Measurements from ENCODE around the gene GPR18. TPM values are rescaled to one million over a fixed set of nuclear protein-coding genes. Genes with fewer than 3 reads are reported as not detected.

GPR18 gene
- total RNA-seq, 2 donors from 2014 or later = 13.0 to 20.6 TPM

- no peaks in the 10 kb centered on the region for H3K27me3 Mint-ChIP-seq
- peaks cover 54 to 64% of the 10 kb centered on the region in 2 donors for H3K4me1 Mint-ChIP-seq (ENCODE audit: low read depth in 2 of 2)
- peaks cover 6% of the 10 kb centered on the region for H3K36me3 Mint-ChIP-seq
- ATAC-seq (peak; percentile 68 to 76), DNase-seq (ENCODE audit: low spot score) (no peak)
- peak overlapping the region; percentile 39 to 82 for H3K27ac Mint-ChIP-seq
- no peaks in the 10 kb centered on the region for H3K9me3 Mint-ChIP-seq
- H3K4me3 Mint-ChIP-seq = no peak overlapping the region
Observed at GRCh38 chr13:99269627-99270241, 11.6 kb upstream of the GPR18 start.

- ATAC-seq = no peak
- peak overlapping the region in 1 of 2 donors; percentile 34 for H3K27ac Mint-ChIP-seq
- no peaks in the 10 kb centered on the region for H3K27me3 Mint-ChIP-seq
- DNase-seq (ENCODE audit: low spot score) = no peak
- H3K9me3 Mint-ChIP-seq = no peaks in the 10 kb centered on the region
- H3K4me3 Mint-ChIP-seq = no peak overlapping the region
- peaks cover 51 to 64% of the 10 kb centered on the region in 2 donors for H3K4me1 Mint-ChIP-seq (ENCODE audit: low read depth in 2 of 2)
- peaks cover 6% of the 10 kb centered on the region for H3K36me3 Mint-ChIP-seq
Observed at GRCh38 chr13:99268822-99269221, 10.6 kb upstream of the GPR18 start.

DNA sequence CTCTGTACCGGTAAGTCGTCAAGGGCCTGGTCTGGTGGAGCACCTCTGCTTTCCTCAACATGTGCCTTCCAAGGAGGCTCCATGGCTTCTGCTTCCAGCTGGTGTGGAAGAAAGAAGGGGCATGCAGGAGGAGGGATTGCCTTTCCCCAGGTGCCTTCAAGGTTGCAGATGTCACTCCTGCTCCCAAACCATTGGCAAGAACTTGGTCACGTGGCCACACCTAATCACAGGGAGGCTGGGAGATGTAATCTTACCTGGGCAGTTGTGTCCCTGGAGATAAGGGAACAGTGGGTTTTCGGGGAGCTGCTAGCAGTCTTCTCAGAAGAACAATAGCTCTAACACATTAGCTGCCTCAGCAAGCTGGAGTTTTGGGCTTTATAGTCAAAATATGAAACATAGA is 9.7 kb upstream of the GPR18 start:
- Mint-ChIP-seq H3K27me3 (no peaks in the 10 kb centered on the region), H3K4me1 (ENCODE audit: low read depth in 2 of 2) (peaks cover 46 to 64% of the 10 kb centered on the region in 2 donors), H3K4me3 (no peak overlapping the region), H3K36me3 (peaks cover 6% of the 10 kb centered on the region), H3K9me3 (no peaks in the 10 kb centered on the region), H3K27ac (no peak overlapping the region)
- DNase-seq (ENCODE audit: low spot score) (no peak), ATAC-seq (no peak)

- Mint-ChIP-seq H3K27ac (no peak overlapping the region), H3K36me3 (peaks cover under 1% of the 10 kb centered on the region), H3K4me1 (ENCODE audit: low read depth in 2 of 2) (peaks cover 35 to 54% of the 10 kb centered on the region in 2 donors)
Observed at GRCh38 chr13:99266827-99267226, 8.6 kb upstream of the GPR18 start.

DNA sequence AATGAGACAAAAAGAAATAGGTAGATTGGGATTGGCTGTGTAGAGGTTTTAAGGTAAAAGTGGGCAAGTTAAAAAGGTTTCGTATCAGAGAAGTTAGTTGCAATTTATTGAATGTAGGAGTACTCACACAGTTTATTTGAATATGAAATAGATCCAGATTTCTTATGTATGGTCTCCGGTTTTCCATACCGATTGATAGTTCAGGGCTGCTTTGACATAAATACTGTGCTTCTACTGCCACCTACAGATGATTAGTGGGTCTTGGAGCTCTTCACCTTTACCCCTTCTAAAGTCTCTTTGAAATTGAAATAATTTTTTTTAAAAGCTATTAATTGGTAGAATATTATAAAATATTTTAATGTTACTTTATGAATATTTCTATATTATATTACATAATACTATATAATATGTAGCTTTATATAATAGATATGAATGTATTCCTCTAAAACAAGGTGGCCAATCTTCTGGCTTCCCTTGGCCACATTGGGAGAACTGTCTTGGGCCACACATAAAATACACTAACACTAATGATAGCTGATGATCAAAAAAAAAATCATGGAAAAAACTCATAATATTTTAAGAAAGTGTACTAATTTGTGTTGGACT is 7.7 kb upstream of the GPR18 start:
- ATAC-seq (peak in 1 of 2 donors; percentile 67), DNase-seq (ENCODE audit: low spot score) (no peak)
- peak overlapping the region; percentile 9 to 11 for H3K27ac Mint-ChIP-seq
- H3K4me1 Mint-ChIP-seq (ENCODE audit: low read depth in 2 of 2) = peaks cover 35 to 56% of the 10 kb centered on the region in 2 donors
- H3K4me3 Mint-ChIP-seq = no peak overlapping the region
- H3K36me3 Mint-ChIP-seq = no peaks in the 10 kb centered on the region
- H3K27me3 Mint-ChIP-seq = no peaks in the 10 kb centered on the region
- no peaks in the 10 kb centered on the region for H3K9me3 Mint-ChIP-seq

More at GRCh38 chr13:99266827-99267226, 8.6 kb upstream of the GPR18 start:
- Mint-ChIP-seq H3K27me3 (no peaks in the 10 kb centered on the region), H3K4me3 (no peak overlapping the region), H3K9me3 (no peaks in the 10 kb centered on the region)
- DNase-seq (ENCODE audit: low spot score) (no peak), ATAC-seq (no peak)

- peak in 1 of 2 donors; percentile 60 for ATAC-seq
- DNase-seq (ENCODE audit: low spot score) = no peak
- H3K4me1 Mint-ChIP-seq (ENCODE audit: low read depth in 2 of 2) = peaks cover 33 to 56% of the 10 kb centered on the region in 2 donors
- no peaks in the 10 kb centered on the region for H3K27me3 Mint-ChIP-seq
- H3K27ac Mint-ChIP-seq = peak overlapping the region; percentile 9 to 11
- no peaks in the 10 kb centered on the region for H3K9me3 Mint-ChIP-seq
- no peaks in the 10 kb centered on the region for H3K36me3 Mint-ChIP-seq
- H3K4me3 Mint-ChIP-seq = no peak overlapping the region
Observed at GRCh38 chr13:99265162-99265800, 7.1 kb upstream of the GPR18 start.

DNA sequence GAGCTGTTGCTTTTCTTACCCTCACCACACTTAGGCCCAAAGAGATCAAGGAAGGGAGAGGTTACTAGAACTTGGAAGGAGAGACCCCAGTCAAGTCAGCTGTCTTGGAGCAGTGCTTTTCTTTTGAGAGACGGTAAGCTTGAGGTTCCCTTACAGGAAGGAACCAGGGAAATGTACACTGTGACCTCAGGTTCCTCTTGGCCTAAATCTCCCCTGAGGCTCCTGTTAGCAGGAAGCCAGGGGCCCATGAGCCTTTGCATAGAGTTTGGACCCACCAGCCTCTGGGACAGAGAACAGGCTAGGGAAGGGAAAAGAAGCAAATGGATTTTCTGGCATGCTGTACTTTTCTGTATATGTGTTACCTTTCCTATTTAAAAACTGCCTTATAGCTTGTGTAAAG is 5.9 kb upstream of the GPR18 start:
- no peaks in the 10 kb centered on the region for H3K27me3 Mint-ChIP-seq
- H3K36me3 Mint-ChIP-seq = peaks cover 4% of the 10 kb centered on the region
- DNase-seq (ENCODE audit: low spot score) (no peak), ATAC-seq (peak in 1 of 2 donors; percentile 49)
- peaks cover 43 to 62% of the 10 kb centered on the region in 2 donors for H3K4me1 Mint-ChIP-seq (ENCODE audit: low read depth in 2 of 2)
- peak overlapping the region in 1 of 2 donors; percentile 49 for H3K27ac Mint-ChIP-seq
- no peak overlapping the region for H3K4me3 Mint-ChIP-seq
- H3K9me3 Mint-ChIP-seq = no peaks in the 10 kb centered on the region

GRCh38 chr13:99263126-99263785 is 5.1 kb upstream of the GPR18 start:
- Mint-ChIP-seq H3K27ac (peak overlapping the region; percentile 49 to 50), H3K4me3 (no peak overlapping the region), H3K9me3 (no peaks in the 10 kb centered on the region), H3K36me3 (peaks cover 6% of the 10 kb centered on the region), H3K4me1 (ENCODE audit: low read depth in 2 of 2) (peaks cover 40 to 63% of the 10 kb centered on the region in 2 donors), H3K27me3 (no peaks in the 10 kb centered on the region)
- ATAC-seq (no peak), DNase-seq (ENCODE audit: low spot score) (no peak)

DNA sequence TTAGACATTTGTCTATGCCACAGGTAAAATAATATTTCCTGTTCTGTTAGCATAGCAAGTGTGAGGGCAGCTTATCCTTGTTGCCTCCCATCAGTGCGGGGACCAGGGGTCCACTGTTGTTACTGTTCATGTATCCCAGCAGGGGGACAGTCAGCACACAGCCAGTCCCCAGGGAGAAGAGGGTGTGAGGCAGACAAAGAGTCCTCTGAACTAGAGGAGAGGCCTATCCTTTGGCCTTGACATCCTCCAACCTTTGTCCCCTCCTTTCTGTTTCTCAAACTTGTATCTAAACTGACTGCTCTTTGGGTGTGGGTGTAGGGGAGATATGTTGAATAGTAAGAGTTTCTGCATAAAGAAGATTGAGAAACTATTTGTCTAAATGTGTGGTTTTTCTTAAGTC is 2.9 kb upstream of the GPR18 start:
- ATAC-seq = no peak
- Mint-ChIP-seq H3K36me3 (peaks cover 9% of the 10 kb centered on the region), H3K4me3 (no peak overlapping the region), H3K27ac (peak overlapping the region; percentile 94 to 96), H3K9me3 (no peaks in the 10 kb centered on the region), H3K4me1 (ENCODE audit: low read depth in 2 of 2) (peaks cover 49 to 81% of the 10 kb centered on the region in 2 donors), H3K27me3 (no peaks in the 10 kb centered on the region)
- DNase-seq (ENCODE audit: low spot score) = no peak

DNA sequence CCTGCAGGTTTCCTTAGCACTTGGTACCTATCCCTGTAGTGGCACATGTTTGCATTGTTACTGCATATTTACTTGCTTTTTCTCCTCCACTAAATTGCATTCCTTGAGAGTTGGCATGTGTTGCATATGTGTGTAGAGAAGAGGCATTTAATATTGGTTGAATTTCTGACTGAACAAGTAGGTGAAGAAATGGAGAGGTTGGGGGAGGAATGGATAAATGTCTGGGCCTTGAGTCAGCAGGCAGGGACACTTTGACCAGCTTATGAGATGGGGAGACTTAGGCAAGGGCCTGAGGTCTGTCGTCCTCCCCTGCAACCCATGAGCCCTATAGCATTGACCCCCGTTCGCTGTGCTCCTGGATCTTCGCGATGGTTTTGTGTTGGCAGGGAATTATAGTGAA is 2.0 kb upstream of the GPR18 start:
- Mint-ChIP-seq H3K4me1 (ENCODE audit: low read depth in 2 of 2) (peaks cover 47 to 82% of the 10 kb centered on the region in 2 donors), H3K27me3 (no peaks in the 10 kb centered on the region), H3K4me3 (peak overlapping the region; percentile 95), H3K9me3 (no peaks in the 10 kb centered on the region), H3K36me3 (peaks cover 14% of the 10 kb centered on the region), H3K27ac (peak overlapping the region; percentile 94 to 96)
- no peak for DNase-seq (ENCODE audit: low spot score)
- no peak for ATAC-seq

DNA sequence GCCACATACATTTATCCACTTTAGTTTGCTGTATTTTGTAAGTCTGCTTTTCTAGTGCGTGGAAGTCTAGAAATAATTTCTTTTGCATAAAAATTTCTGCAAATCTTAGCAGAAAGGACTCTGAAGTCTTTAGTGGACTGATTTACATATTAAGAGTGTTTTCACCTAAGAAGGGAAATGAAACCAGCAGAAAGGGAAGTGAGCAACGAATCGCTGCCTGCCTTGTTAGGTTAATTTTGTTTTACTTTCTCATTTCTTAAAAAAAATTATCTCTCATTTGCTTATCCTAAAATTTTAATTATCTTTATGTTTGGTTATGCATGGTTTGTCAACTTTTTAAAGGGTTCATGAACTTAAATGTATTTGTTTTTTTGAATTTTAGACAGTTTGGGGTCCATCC is 767 bp upstream of the GPR18 start:
- ATAC-seq = peak; percentile 56 to 72
- Mint-ChIP-seq H3K9me3 (no peaks in the 10 kb centered on the region), H3K4me3 (peak overlapping the region; percentile 95), H3K36me3 (peaks cover 26% of the 10 kb centered on the region), H3K27ac (peak overlapping the region; percentile 94 to 96), H3K27me3 (no peaks in the 10 kb centered on the region), H3K4me1 (ENCODE audit: low read depth in 2 of 2) (peaks cover 48 to 79% of the 10 kb centered on the region in 2 donors)
- no peak for DNase-seq (ENCODE audit: low spot score)

DNA sequence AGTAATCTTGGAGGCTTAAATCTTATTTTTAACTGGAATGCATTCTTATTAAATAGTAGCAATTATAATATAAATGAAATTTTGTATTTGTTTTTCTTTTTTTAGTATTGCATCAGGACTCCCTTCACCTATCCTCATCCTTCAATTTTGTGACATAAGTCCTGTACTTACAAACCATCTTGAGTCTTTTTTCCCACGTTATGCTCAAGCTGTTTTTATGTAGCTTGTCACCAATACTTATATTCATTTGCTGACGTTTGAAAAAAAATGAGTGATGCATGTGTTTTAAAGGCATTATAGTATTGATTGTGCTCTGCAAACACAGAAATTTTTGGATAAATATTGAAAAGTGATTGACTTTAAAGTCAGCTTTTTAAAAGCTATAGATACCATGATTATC is 888 bp downstream of the GPR18 start:
- DNase-seq (ENCODE audit: low spot score) (no peak), ATAC-seq (no peak)
- Mint-ChIP-seq H3K4me3 (peak overlapping the region; percentile 86), H3K36me3 (peaks cover 27% of the 10 kb centered on the region), H3K4me1 (ENCODE audit: low read depth in 2 of 2) (peaks cover 43 to 73% of the 10 kb centered on the region in 2 donors), H3K9me3 (no peaks in the 10 kb centered on the region), H3K27ac (peak overlapping the region; percentile 94 to 96), H3K27me3 (no peaks in the 10 kb centered on the region)

DNA sequence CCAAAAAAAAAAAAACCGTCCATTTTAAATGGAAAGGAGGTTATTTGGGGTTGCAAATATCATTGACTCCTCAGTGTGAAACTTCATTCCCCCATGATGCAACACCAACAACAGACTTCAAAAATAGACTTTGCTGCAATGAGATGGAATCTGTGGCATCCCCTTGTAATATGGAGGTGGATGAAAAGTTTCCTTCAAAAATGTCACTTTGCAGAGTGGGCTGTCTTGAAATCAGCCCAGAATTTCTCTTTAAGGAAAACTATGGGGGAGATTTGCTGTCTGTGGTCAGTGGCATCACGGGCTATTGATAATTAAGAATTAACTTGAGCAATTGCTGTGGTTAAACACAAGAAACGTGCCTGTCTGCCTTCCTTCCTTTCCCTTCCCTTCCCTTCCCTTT is 1.5 kb downstream of the GPR18 start:
- Mint-ChIP-seq H3K27me3 (no peaks in the 10 kb centered on the region), H3K4me3 (peak overlapping the region; percentile 89), H3K9me3 (no peaks in the 10 kb centered on the region), H3K27ac (peak overlapping the region; percentile 94 to 96), H3K4me1 (ENCODE audit: low read depth in 2 of 2) (peaks cover 48 to 79% of the 10 kb centered on the region in 2 donors), H3K36me3 (peaks cover 27% of the 10 kb centered on the region)
- peak in 1 of 2 donors; percentile 9 for ATAC-seq
- no peak for DNase-seq (ENCODE audit: low spot score)

- Mint-ChIP-seq H3K9me3 (no peaks in the 10 kb centered on the region), H3K27ac (peak overlapping the region; percentile 94 to 96), H3K27me3 (no peaks in the 10 kb centered on the region), H3K4me1 (ENCODE audit: low read depth in 2 of 2) (peaks cover 52 to 79% of the 10 kb centered on the region in 2 donors), H3K36me3 (peaks cover 27% of the 10 kb centered on the region), H3K4me3 (peak overlapping the region; percentile 89)
- DNase-seq (ENCODE audit: low spot score) (no peak), ATAC-seq (no peak)
Observed at GRCh38 chr13:99256283-99256682, 1.9 kb downstream of the GPR18 start.

Measured in natural killer cell treated with Interleukin-12 subunit alpha and Interleukin-12 subunit beta and Interleukin-15 and Interleukin-18, amount 100 ng/mL, for 72 hours (primary cell).